ENCODE measurements around the gene ZNF423.
A peak's percentile ranks its signal among the peaks of the same experiment; 100 is the strongest.

ZNF423 gene

DNA sequence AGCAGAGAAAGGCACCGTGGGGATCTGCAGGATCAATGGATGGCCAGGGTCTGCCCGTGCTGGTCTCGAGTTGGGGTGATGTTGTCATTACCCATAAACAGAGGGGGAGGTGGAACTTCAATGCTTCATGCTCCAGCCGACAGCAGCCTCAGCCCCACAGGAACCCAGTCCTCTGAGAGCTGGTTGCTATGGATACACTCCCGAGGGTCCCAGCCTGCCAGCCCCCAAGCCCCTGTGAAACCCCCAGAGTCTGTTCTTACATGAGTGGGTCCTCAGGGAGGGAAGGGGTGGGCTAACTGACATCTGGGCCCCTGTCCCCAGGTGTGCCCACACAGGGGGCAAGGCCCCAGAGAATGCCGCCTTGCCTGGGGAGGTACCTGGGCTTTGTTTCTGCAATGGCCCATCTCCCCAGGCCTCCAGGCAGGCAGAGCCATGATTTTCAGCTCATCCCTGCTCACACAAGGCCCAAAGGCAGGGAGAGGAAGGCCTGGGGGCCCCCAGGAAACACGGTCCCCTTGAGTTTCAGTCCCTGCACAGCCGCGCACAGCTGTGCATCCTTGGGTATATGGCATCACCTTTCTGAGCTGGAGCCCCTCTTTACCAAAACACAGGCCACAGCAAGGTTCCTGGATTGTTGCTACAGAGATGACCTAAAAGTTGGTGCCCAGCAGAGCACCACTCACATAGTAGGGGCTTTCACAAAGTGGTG, 223.7 kb downstream of the ZNF423 start:
- no peaks in the 10 kb centered on the region for H3K27me3 ChIP-seq (ENCODE audit: insufficient read depth, low read length, poor library complexity)
- DNase-seq (peak; percentile 60), ATAC-seq (ENCODE audit: insufficient read depth, low read depth) (peak; percentile 9; the same call in 2 of the 3 replicates)
- no peaks in the 10 kb centered on the region for H3K36me3 ChIP-seq (ENCODE audit: insufficient read depth, low read length)
- H2AFZ ChIP-seq (ENCODE audit: low read depth, low read length), result no peak overlapping the region
- no peak overlapping the region for H3K4me2 ChIP-seq (ENCODE audit: insufficient read depth, low read length)
- TF ChIP-seq CTCF (IDR thresholded peaks at IDR 0.05; ENCODE audit: borderline replicate concordance, extremely low read depth, low read length, poor library complexity, severe bottlenecking) (no peak), EZH2 (IDR thresholded peaks at IDR 0.05; ENCODE audit: borderline replicate concordance, low read depth, low read length, severe bottlenecking) (no peak)
- H3K9me3 ChIP-seq (ENCODE audit: insufficient read depth, low read length, severe bottlenecking), result peaks cover 8% of the 10 kb centered on the region
- H3K27ac ChIP-seq (ENCODE audit: low read length), result peak overlapping the region; percentile 95
- no peaks in the 10 kb centered on the region for H3K79me2 ChIP-seq (ENCODE audit: insufficient read depth, low read length)
- H3K4me3 ChIP-seq (ENCODE audit: low read depth in 1 of 2, low read length in 2 of 2), result no peak overlapping the region
- H3K9ac ChIP-seq (ENCODE audit: low read depth, low read length), result peak overlapping the region; percentile 41
- H3K4me1 ChIP-seq (ENCODE audit: insufficient read depth, low read length), result peaks cover 70% of the 10 kb centered on the region
- H4K20me1 ChIP-seq (ENCODE audit: insufficient read depth, low read length), result no peaks in the 10 kb centered on the region

DNA sequence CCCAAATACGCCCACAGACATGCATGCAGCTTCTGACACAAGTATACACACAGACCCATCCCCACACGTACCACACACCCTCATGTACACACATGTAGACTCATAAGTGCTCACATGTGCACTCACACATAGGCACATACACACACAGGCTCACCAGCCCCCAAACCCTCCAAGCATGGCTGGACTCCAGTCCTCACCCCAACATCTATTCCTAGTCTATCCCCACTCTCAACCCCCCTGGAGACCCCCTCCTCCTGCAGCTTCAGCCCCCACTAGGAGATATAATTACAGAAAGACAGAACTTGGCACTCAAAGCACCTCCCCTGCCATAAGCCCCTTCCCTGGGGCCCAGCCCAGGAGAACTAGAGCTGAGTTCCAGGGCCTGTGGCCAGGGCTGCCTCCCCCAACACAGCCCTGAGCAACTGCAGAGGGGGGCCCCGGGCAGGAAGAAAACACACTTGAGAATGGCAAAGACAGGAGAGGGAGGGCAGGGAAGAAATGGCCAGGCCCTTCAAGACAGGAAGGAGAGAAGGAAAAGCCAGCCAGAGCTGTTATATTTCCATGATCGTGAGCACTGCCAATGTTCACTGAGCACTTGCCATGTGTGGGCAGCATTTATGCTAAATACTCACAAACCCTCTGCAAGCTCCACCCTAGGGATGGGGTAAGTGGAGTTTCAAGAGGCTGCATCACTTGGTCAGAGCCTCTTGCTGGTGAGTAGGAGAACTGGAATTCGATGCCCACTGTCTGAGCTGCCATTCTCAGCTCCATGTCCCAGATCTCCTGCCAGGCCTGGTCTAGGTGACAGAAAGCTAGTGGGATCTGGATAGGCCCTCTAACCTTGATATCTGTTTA, 224.5 kb downstream of the ZNF423 start:
- DNase-seq (peak; percentile 59), ATAC-seq (ENCODE audit: insufficient read depth, low read depth) (peak; percentile 55)
- TF ChIP-seq EZH2 (IDR thresholded peaks at IDR 0.05; ENCODE audit: borderline replicate concordance, low read depth, low read length, severe bottlenecking), result no peak
- no peak for TF ChIP-seq CTCF (IDR thresholded peaks at IDR 0.05; ENCODE audit: borderline replicate concordance, extremely low read depth, low read length, poor library complexity, severe bottlenecking)
- peak overlapping the region; percentile 21 for H3K4me2 ChIP-seq (ENCODE audit: insufficient read depth, low read length)
- H3K9ac ChIP-seq (ENCODE audit: low read depth, low read length), result peak overlapping the region; percentile 41
- no peaks in the 10 kb centered on the region for H3K79me2 ChIP-seq (ENCODE audit: insufficient read depth, low read length)
- H3K4me1 ChIP-seq (ENCODE audit: insufficient read depth, low read length), result peaks cover 65% of the 10 kb centered on the region
- peak overlapping the region; percentile 61 for H2AFZ ChIP-seq (ENCODE audit: low read depth, low read length)
- H4K20me1 ChIP-seq (ENCODE audit: insufficient read depth, low read length), result no peaks in the 10 kb centered on the region
- H3K27me3 ChIP-seq (ENCODE audit: insufficient read depth, low read length, poor library complexity), result no peaks in the 10 kb centered on the region
- no peak overlapping the region for H3K4me3 ChIP-seq (ENCODE audit: low read depth in 1 of 2, low read length in 2 of 2)
- H3K9me3 ChIP-seq (ENCODE audit: insufficient read depth, low read length, severe bottlenecking), result peaks cover 8% of the 10 kb centered on the region
- peak overlapping the region; percentile 95 for H3K27ac ChIP-seq (ENCODE audit: low read length)
- H3K36me3 ChIP-seq (ENCODE audit: insufficient read depth, low read length), result no peaks in the 10 kb centered on the region

GRCh38 chr16:49630783-49631182, 225.1 kb downstream of the ZNF423 start:
- Histone ChIP-seq H3K4me2 (ENCODE audit: insufficient read depth, low read length) (peak overlapping the region; percentile 21; the same call in 1 of the 2 replicates), H3K27ac (ENCODE audit: low read length) (peak overlapping the region; percentile 95), H3K4me1 (ENCODE audit: insufficient read depth, low read length) (peaks cover 59% of the 10 kb centered on the region)

More at GRCh38 chr16:49630783-49631182, 225.1 kb downstream of the ZNF423 start:
- TF ChIP-seq EZH2 (IDR thresholded peaks at IDR 0.05; ENCODE audit: borderline replicate concordance, low read depth, low read length, severe bottlenecking), result no peak
- TF ChIP-seq CTCF (IDR thresholded peaks at IDR 0.05; ENCODE audit: borderline replicate concordance, extremely low read depth, low read length, poor library complexity, severe bottlenecking), result no peak
- H3K4me3 ChIP-seq (ENCODE audit: low read depth in 1 of 2, low read length in 2 of 2), result no peak overlapping the region
- no peaks in the 10 kb centered on the region for H3K36me3 ChIP-seq (ENCODE audit: insufficient read depth, low read length)
- peaks cover 8% of the 10 kb centered on the region for H3K9me3 ChIP-seq (ENCODE audit: insufficient read depth, low read length, severe bottlenecking)
- H3K27me3 ChIP-seq (ENCODE audit: insufficient read depth, low read length, poor library complexity), result no peaks in the 10 kb centered on the region
- H3K79me2 ChIP-seq (ENCODE audit: insufficient read depth, low read length), result no peaks in the 10 kb centered on the region
- H3K9ac ChIP-seq (ENCODE audit: low read depth, low read length), result peak overlapping the region; percentile 41
- no peak for DNase-seq
- H2AFZ ChIP-seq (ENCODE audit: low read depth, low read length), result no peak overlapping the region
- no peaks in the 10 kb centered on the region for H4K20me1 ChIP-seq (ENCODE audit: insufficient read depth, low read length)
- no peak for ATAC-seq (ENCODE audit: insufficient read depth, low read depth)
